Left renal pelvis (tissue), 4 donors: Measurements from ENCODE around the gene CADPS2. TPM values are rescaled to one million over a fixed set of nuclear protein-coding genes. Genes with fewer than 3 reads are reported as not detected.

Source experiments
- DNase-seq, 4 donors: peaks; one replicate each; pipeline ENCODE4 v3.0.0-alpha.2; 2013; ENCODE audit warnings: low read depth in 4 of 4, low spot score in 3 of 4
- polyA plus RNA-seq, 4 donors: library from polyadenylated mRNA; unstranded; fragments of 120-200 nt; gene quantifications; one replicate each; pipeline ENCODE4 v1.2.1, GENCODE V29; 2013; ENCODE audit not compliant: insufficient read length in 4 of 4

The CADPS2 gene
- polyA plus RNA-seq, 4 donors: 42.6 to 124 (median 54.3) TPM

- DNase-seq: no peak
Observed at GRCh38 chr7:122468945-122469344, 417.3 kb downstream of the CADPS2 start.

DNA sequence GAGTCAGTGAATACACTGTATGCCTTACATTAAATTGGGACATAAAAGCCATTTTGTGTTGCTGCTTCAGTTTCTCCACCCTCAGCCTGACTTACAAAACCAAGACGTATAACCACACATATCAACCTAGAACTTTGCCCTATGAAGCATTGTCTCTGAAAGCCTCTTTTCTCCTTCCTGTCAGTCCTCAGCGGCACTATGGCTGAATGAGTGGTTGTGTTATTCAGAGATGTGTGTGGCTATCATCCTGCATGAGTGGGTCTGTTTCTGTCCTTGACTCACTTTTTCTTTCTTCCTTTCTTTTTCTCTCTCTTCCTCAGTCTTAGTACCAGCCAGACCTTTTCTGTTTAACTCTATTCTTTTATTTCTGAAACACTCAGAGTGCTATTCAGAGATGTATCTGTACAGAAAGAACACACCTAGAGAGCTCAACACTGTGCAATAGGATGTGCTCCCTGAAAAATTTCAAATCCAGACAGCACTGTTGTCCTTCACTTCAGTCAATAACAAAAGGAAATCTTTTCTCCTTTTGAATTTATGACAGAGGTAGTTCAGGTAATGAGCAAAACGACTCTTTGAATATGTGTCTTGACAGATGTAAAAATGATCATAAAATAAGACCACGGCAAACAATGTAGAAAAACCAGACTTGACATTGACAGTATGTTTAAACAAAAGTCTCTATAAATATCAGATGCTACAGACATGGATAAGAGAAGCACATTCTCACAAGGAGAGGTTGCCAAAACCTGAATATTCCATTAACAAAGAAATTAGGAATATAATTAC, 418.4 kb downstream of the CADPS2 start:
- no peak for DNase-seq

DNA sequence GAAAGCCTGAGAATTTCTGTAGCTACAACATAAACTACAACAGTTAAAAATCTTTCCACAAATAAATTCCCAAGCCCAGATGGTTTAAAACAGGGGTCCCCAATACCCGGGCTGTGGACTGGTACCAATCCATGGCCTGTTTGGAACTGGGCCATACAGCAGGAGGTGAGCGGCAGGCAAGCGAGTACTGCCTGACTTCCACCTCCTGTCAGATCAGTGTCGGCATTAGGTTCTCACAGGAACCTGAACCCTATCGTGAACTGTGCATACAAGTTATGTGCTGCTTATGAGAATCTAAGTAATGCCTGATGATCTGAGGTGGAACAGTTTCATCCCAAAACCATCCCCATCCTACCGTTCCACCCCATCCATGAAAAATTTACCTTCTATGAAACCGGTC, 421.0 kb downstream of the CADPS2 start:
- no peak for DNase-seq

- DNase-seq: no peak
Observed at GRCh38 chr7:122463631-122464030, 422.6 kb downstream of the CADPS2 start.

DNA sequence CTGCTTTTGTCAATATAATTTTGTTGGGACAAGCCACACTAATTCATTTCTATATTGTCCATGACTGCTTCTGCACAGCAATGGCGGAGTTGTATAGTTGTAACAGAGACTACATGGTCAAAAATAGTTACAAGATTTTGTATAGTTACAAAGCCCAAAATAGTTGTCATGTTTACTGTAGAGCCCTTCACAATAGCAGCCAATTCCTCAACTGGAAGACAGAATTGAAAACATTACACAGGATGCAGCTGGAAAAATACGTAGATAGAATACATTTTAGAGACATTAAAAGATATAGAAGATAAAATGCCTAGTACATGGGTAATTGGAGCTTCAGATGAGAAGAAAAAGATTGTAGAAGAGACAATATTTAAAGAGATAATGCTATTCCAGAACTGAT, 425.3 kb downstream of the CADPS2 start:
- no peak for DNase-seq

- no peak for DNase-seq
Observed at GRCh38 chr7:122457969-122458368, 428.3 kb downstream of the CADPS2 start.

DNA sequence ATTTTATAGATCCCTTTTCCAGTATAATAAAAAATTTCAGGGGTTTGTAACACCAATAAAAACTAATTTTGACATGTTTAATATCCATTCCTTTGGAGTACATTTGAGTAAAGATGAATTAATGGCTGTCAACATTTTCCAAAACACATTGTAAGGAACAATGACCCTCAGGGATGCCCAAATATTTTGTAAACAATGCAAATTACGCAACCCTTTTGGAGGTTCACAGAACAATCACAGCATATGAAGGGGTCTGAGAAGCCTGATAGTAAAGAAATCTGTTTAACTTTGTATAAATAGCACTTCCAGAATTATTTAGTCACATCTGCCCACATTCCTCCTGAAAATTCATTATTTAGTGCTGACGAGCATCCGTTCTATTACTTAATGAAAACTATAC, 428.9 kb downstream of the CADPS2 start:
- no peak for DNase-seq

GRCh38 chr7:122454776-122455507, 431.3 kb downstream of the CADPS2 start:
- DNase-seq: no peak

DNA sequence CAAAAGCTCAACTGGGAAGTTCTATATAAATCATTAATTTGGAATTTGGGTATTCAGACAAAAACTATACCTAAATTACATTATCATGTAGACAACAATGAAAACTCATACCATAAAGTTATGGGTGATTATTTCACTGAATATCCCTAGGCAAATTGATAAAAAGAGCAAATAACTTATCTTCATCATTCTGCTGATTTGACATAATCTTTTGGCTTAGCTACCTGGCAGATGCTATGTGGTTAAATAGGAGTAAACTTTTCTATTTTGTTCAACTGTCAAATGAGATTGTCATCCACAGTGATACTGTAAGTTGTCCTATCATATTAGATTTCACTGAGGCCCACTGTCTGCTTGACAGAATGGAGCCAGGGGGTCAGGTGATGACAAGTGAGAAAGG, 432.8 kb downstream of the CADPS2 start:
- no peak for DNase-seq

GRCh38 chr7:122448893-122449589, 437.2 kb downstream of the CADPS2 start:
- no peak for DNase-seq

DNA sequence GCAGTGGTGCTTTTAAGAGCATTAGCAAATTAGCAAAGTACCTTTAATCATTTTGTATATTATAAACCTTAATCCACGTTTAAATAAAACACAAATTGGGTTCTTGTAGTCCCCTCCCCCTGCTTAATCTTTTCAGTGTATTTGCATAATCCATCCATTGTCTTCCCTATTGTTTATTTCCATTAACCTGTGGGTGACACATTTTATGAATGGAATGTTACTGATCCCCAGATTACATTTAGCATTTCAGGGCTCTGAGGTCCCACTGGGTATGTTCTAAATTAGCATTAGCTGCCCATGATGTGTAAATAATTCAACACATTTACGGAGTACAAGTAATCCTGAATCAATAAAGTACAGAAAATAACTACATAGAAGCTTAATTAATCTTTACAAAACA, 443.3 kb downstream of the CADPS2 start:
- no peak for DNase-seq

DNA sequence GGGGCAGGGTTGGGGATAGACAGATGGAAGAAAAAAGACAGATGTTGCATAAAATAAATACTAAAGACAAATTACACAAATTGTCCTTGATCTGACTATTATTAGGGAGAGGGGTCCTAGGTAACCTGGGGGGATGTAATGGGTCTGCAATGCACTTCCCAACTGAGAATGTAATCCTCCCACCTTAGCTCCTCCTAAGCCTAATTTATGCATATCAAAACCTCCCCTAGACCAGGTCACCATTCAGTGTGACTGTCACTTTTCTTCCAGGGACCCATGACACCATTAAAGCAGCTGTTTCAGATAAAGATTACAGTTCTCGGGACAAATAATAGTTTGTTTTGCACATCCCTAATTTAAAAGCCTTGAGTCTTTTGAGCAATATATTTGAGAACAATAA, 447.8 kb downstream of the CADPS2 start:
- DNase-seq: no peak

DNA sequence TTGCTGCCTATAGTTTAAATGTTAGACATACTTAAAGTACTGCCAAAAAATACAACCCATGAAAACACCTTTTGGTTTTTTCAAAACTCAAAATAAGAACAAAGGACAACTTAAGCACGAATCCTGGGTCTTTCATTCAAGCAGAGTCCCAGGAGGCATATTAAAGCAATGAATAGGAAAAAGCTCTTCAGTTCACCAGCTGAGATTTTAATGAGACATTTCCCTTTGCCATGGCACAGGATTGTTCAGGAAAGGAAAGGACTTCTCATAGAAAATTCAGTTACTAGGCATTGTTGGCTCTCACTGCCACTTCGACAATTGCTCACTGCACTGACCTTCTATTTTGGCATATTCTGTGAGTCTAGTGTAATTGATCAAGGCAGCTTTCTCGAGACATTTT, 448.3 kb downstream of the CADPS2 start:
- no peak for DNase-seq

GRCh38 chr7:122433765-122434164, 452.5 kb downstream of the CADPS2 start:
- DNase-seq: no peak

GRCh38 chr7:122430710-122431109, 455.6 kb downstream of the CADPS2 start:
- no peak for DNase-seq

GRCh38 chr7:122429926-122430325, 456.3 kb downstream of the CADPS2 start:
- no peak for DNase-seq

DNA sequence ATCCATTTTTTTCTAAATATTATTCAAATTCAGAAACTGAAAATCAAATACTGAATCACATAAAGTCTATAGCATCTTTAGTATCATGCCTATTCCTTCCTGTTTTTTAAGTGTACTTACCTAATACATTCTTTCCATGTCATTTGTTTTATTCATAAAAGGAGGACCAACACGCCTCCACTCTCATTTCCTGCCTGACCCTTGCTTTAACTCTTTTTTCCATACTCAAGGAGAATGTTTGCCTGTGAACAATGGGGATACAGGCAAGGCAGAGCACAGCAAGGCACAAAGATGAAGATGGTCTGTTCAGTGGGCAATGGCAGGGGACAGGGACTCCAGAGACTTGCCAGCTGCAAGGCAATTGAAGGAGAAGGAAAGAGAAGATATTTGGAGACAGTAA, 460.5 kb downstream of the CADPS2 start:
- DNase-seq: no peak

- no peak for DNase-seq
Observed at GRCh38 chr7:122423591-122423990, 462.7 kb downstream of the CADPS2 start.

DNA sequence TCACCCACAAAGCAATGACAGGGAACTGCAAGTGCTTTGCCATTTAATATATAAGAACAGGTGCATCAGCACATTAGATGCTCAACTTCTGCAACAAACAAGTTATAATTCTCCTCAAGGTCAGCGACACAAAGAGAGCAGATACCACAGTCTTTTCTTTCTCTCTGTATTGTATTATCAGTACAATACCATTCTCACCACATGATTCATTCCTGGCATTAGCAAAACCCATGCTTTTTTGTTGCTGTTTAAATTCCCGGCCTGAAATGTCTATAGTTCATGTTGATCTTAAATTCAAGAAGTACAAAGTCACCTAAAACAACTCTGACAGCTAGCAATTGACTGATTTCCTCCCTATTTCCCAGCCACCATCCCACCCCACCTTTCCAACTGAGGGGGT, 469.9 kb downstream of the CADPS2 start:
- DNase-seq: no peak

- no peak for DNase-seq
Observed at GRCh38 chr7:122415510-122415909, 470.8 kb downstream of the CADPS2 start.

DNA sequence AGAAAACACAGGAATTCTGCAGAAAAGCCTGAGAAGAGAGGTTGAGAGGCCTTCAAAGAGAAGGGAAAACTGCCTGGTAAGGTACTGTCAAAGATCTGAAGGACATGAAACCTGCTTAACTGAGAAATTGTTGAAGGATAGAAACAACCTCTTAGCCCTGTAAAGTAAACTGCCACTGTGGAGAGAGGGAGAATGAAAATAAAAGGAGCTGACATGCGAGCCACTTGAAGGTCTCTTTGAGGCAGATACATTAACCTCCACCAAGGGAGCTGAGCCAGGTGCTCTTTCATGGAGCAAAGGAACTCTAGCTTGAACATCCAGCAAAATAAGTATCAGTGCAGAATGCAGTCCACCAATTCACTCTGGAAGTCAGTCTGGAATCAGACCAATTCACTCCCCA, 472.9 kb downstream of the CADPS2 start:
- no peak for DNase-seq

- DNase-seq: no peak
Observed at GRCh38 chr7:122412883-122413282, 473.4 kb downstream of the CADPS2 start.
